ENCODE measurements around the gene GSE1.

Gene GSE1

DNA sequence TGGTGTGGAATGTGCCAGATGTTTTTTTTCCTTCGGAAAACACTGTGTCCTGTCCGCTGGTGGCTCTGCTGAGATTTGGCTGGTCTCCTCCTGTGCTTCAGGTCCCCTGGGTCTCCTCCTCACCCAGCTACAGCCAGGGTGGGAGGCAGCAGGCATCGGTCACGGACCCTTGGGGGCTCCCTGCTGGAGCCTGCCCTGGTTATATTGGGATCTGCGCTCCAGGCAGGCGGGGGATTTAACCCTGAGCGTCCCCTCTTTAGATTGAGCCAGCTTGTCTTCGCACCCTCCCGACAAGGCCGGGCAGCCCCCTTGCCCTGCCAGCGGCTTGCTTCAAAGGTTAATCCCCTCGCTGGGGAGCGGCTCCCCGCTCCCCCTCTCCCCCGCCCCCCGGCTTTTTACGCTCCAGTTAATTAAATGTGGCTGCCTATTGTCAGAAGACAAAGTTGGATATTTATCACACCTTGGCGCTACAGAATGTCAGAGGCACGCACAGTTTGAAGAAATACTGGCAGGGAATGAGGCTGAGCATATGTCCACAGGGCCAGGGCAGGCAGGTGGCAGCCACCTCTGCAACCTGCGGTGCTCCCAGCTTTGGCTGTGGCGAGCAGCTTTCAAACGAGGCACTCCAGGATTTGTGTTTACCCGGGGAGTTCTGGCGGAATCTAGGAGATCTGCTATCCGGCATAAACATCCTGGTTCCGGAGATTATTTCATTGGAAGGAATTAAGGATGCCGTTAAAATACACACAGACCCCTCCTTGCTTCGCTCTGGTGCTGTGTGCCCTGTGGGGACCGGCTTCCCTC lies 38.2 kb upstream of the GSE1 start:
- peak; percentile 67 for DNase-seq

DNA sequence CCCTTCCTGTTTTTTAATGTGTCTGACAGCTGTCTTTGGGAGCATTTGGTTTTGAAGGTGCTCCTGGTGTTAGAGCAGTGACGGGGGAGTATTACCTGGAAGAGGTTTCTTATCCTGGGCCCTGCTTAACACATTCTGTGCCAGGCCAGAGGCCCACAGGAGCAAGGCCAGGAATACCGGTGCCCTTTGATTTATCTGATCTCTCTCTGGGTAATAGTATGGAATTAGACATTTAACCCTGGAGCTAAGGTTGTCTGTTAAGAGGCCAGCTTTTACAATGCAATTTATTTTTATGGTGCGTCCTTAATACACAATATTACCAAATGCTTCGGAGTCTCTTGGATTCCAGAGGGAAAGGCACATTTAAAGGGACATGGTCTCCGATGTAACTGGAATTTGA lies 37.2 kb upstream of the GSE1 start:
- no peak for DNase-seq

DNA sequence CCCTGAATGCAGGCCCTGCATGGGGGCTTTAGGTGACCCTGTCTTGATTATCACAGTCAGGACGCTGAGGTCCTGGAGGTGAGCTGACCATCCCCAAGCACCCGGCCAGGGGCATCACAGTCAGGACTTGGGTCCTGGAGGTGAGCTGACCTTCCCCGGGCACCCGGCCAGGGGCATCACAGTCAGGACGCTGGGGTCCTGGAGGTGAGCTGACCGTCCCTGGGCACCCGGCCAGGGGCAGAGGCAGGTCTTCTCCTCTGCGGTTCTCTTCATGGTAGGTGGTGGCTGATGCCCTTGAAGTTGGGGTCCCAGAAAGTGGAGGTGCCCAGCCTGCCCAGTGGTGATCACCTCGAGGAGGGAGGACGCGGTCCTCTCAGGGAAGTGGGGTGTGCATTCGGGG lies 36.2 kb upstream of the GSE1 start:
- DNase-seq, result no peak

DNA sequence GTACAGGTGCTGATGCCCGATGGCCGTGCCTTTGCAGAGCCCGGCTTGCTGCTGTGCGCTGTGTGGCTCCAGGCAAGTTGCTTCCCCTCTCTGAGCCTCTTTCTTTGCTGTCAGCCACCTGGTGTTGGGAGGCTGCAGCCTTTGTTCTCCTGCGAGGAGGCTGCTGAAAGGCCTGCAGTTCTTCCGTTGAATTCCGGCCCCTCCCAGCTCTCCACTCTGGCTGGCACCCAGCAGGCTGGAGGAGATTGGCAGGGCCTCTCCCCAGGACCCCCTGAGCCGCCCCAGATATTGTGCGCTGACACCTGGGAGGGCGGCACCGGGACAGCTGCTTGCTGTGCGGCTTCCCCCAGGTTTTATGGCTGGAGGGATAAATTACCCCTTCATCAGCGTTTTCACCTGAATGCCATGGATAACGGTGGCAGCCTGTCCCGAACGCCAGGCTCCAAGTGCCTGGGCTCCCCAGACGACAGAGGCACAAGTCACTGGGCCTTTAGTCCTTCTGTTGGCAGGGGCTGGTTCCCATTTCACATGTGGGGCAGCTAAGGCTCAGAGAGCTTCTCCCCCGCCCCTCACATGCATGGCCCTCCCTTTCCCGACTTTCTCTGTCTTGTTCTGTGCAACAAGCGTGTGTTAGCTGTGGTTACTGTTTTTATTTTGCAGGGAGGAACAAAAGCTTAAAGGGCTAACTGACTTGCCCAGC lies 35.1 kb upstream of the GSE1 start:
- no peak for DNase-seq

DNA sequence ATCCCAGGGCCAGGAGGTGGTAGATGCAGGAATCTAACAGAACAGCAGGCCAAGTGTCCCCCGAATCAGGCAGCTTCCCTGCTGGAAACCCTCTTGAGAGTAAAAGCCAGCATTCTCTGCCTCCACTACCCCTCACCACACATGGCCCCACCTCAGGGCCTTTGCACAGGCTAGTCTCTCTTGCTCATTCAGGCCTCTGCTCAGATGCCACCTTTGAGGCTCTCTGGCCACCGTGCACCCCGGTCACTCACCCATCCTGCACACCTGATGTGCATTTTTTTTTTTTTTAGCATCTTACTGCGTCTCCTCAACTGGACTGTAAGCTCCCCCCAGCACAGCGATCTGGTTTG lies 34.5 kb upstream of the GSE1 start:
- DNase-seq, result no peak

DNA sequence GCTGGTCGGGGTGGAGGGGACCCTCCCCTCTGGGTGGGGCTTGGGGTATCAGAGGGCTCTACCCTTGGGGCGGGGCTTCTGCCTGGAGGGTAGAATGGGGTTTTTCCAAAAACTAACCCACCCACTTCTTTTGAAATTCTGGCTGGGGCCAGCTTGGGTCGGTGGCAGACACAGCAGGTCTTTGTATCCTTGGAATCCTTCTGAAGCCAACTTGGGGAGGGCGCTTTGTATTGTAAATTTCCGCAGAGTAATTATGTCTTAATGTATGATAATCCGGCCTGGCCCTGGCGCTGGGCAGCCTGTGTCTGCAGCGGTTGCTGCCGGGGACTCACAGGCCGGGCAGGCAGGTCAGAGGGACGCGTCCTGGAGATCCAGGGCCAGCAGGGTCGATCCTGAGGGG lies 33.9 kb upstream of the GSE1 start:
- peak; percentile 56 for DNase-seq

DNA sequence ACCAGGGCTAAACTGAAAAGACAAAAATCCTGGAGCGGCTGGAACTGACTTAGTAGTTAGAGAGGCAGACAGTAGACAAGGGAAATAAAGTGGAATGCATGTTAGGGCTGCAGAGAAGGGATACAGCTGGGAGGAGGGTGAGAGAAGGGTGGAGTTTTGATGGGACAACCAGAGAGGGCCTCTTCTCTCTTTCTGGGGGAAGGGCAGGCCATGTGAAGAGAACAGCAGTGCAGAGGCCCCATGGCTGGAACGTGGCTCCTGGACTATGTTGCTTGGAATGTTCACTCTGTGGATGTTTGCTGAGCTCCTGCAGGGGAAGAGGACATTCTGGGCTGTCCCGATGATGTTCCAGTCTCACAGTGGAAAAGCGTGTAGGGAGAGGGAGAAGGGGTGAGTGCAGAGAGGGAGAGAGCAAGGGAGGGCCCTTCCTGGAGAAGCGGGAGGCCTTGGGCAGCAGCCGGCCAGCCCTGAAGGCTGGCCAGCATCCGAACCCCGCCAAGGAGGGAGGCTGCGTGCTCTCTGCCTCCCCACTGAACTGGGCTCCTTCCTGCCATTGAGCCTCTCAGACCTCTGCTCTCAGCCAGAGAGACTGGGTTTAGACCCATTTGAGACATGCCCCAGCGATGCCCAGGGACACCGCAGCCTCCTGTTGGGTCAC lies 33.1 kb upstream of the GSE1 start:
- no peak for DNase-seq

DNA sequence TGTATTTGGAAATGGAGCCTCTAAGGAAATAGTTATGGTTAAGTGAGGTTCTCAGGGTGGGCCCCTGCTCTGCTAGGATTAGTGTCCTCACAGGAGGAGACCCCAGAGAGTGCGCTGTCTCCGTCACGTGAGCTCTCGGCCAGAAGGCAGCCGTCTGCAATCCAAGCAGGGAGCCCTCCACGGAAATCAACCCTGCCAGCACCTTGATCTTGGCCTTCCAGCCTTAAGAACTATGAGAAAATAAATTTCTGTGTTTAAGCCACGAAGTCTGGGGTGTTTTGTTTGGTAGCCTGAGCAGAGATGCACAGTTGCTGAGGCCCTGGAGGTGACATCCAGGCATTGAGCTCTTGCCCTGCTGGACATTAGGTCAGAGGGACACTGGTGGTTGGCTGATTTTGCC lies 32.4 kb upstream of the GSE1 start:
- no peak for DNase-seq

DNA sequence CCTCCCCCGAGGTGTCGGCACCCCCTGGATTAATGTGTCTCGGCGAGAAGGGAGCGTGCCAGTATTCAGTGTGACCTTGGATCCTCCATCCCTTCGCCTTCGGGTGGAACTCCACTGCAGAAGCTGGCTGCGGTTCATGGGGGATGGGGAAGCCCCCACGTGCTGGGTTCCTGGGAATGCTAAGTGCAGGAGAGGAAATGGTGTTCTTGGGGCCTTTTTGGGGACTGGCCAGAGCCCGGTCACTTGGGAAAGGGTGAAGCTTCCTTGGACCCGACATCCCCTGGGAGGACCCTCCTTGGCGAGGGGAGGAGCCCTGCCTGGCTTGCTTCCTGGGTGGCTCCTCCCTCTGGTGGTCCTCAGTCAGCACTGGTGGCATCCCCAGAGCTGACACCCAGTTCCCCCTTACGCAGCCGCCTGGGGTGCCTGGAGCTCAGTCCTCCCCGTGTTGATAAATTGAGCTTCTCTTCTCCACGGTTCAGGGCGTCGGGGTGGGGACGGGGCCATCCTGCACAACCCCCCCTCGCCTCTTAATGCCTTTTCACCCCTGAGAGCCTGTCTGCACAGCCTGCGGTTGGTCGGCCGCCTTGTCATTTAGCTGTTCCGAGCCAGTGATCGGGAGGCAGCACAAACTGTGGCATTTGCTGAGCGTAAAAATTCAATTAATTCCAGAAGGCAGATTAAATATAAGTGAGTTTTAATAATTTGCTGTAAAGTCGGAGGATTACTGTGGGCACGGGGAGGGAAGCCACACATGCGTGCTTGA lies 30.7 kb upstream of the GSE1 start:
- peak; percentile 76 for DNase-seq

DNA sequence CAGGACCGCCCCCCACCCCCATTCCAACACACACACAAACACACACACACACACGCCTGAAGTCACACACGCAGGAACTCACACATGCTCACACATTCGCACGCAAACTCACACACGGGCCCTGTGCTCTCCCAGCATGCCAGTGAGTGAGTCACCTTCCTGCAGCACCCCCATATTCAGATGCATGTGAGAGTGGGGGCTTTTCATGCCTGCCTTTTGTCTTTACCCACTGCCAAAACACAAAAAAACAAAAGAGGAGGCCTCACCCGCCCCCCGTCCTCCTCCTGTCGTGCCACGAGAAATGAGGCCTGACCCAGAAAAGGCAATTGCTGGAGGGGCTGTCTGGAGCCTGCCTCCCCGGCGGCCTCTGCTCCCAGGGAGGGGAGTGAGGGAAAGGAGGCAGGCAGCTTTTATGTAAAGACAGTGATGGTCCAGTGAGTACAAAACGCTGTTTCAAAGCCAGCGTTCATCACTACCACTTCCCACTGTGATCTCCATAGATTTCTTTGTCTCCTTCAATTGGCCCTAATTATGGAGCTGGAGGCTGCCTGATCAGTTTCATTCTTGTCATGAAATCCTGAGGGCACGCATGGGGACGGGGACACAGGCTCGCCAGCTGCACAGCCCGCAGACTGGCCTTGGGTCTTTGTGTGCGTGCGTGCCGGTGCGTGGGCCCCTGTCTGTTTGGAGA lies 29.5 kb upstream of the GSE1 start:
- DNase-seq, result peak; percentile 94

DNA sequence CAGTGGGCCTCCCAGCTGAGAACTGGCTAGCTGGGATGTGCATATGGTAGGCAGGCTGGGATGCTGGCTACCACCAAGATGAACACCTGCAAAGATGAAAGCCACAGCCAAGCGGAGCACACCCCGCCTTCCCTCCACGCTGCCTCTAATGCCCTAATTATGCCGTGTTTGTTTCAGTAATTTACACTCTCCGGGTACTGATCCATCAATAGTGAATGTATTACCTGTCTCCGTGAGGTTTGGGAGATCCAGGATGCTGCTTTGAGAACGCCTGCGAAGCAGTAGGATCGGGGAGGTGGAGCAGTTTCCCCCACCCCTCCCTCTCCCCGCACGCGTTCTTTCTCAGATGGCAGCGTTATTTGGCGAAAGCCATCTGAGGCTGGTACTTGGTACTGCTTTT lies 28.9 kb upstream of the GSE1 start:
- peak; percentile 53 for DNase-seq

DNA sequence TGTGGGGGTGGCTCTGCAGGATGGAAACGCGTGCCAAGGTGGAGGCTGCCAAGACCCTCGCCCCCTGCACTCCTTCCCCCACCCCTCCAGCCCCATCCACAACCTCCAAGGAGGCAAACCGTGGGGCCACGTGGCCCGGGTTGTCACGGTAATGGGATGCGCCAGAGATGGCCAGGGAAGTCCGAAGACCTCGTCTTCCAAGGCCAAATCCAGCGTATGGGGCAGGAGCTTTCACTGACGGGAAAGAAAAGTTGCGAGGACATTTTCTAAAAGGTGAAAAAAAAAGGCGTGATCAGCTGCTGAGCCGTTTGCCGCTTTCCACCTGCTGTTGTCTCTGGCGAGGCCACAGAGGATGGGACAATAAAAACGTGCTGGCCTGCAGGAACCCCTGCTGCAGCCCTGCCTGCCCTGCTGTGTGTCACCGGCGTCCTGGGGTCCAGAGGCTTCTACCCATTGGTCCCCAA lies 28.3 kb upstream of the GSE1 start:
- no peak for DNase-seq

DNA sequence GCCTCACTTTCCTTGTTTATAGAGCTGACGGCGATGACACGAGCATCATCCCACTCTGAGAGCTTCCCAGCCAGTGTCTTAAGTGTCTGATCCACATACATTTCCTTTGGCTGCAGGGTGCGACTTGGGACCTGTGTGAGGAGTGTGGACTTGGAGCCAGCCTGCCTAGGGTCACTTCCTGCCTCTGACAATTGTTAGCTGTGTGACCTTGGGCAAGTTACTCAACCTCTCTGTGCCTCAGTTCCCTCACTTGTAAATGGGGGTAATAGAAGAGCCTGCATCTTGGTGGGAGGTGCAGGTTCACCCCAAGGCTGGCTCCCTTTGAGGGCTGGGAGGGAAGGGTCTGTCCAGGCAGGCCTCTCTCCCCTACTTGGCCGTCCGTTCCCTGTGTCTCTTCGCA lies 27.4 kb upstream of the GSE1 start:
- no peak for DNase-seq

DNA sequence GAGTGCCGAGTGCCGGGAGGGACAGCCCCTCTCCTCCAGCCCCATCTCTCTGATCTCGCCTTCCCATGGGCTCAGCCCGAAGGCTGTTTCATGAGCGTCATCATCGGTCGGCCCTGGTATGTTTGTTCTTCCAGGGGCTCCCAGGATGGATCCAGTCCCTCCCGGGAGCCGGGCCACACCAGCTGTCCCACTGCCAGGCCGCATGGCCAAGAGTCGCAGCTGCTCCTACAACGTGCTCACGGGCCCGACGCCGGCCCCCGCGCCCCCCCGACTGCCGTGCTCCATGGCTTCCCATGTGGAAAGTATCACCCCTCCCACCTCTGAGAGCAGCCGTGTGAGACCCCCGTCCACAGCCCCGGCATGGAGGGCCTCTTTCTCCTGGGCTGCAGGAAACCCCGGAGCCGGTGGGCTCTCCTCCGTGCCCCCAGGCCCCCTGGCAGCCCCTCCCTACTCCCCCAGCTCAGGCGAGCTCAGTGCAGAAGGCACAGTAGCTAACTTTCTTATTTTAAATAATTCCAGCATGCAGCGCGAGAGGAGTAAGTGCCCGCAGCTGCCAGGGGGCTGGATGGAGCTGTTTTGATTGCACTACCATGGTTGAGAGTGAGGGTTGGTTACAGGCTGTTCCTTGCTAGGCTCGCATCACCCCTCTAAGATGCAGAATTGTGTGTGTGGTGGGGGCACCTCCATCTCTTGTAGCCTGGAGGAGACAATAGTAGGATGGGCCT lies 26.6 kb upstream of the GSE1 start:
- peak; percentile 69 for DNase-seq

DNA sequence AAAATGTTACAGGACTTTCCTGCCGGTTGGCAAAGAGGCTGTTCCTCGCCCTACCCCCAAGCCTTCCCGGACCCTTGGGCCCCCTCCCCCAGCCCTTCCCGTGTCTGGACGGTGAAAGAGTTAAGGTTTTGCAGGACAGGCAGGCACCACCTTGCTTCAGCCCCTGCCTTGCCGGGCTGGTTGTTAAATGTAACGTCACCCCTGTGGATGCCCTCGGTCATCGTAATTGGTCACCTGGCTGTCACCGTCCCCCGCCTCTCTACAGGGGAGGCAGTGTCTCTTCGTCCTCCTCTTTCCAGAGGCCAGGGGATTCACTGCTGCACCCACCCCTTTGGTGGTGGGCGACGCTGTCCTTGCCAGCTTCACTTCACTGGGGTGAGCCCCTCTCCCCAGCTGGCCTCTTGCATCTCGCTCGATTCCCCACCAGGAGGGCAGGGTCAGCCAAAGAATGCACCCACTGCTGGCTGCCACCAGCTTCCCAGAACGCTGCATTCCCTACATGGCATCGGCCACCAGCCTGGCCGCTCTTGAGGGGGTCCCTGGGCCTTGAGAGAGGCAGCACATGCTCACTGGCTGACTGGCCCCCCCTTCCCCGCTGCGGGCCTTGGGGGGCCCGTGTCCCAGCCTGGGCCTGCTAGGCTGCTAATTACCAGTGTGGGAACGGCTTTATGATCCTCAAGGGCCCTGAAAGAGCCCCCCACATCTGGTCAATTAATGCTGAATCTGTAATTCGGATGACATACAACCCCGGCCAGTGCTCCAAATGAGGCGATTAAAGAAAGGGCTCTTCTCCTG lies 25.2 kb upstream of the GSE1 start:
- peak; percentile 68 for DNase-seq

DNA sequence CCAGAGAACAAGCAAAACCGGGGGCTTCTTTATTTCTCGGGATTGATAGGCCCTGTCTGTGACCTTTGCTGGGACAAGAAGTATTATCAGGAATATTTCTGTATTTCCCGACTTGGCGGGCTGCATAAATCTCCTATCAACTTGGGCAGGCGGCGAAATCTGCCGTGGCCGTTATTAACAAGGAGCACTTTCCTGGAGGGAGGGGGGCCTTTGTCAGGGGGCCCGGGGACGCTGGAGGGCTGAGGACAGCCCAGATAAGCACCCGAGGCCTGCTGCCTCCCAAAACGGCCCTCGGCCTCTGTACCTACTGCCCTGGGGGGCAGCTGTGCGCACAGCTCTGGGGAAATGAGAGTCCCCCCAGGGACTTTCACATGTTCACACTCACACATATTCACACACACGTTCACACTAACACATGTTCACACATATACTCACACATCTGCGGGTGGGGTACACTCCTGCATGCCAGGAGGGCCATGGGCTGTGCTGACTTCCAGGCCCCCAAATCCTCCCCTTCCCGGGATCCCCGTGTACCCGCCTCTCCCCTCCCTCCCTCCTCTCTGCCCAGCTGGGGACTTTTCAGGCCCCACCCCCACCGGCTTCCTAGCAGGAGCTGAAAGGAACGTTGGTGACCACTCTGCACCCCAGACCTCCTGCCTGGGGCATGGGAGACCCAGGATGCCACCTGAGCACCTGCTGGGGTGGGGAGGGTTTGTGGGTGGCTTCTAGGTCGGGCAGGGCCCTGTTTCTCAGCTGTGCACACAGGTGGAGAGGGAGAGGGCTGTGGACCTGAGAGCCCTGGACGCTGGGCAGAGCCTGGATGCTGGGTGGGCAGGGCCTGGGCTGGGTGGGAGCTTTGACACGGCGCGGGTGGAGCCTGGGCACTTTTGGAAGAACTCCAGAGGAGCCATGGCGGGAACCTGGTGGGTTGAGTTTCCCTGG lies 24.3 kb upstream of the GSE1 start:
- DNase-seq, result no peak

DNA sequence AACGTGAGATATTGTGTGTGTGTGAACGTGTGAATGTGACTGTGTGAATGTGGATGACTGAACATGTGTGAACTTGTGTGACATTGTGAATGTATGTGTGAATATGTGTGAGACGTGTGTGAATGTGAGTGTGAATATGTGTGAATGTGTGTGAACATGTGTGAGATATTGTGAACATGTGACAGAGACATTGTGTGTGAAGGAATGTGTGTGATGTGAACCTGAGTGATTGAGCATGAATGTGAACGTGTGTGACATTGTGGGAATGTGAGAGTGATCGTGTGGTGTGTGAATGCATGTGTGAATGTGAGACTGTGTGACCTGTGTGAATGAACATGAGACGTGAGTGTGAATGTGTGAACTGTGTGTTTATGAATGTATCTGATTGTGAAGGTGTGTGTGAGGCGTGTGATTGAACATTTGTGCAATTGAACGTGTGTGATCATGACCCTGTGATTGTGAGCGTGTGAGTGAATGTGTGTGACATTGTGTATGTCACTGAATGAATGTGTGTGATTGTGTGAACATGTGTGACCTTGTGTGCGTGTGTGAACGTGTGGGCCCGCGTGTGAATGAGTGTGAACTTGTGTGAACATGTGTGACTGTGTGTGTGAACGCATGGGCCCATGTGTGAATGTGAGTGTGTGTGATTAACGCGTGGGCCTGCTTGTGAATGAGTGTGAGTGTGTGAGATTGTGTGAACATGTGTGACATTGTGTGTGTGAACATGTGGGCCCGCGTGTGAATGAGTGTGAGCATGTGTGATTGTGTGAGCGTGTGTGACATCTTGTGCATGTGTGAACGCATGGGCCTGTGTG lies 23.2 kb upstream of the GSE1 start:
- DNase-seq, result no peak

DNA sequence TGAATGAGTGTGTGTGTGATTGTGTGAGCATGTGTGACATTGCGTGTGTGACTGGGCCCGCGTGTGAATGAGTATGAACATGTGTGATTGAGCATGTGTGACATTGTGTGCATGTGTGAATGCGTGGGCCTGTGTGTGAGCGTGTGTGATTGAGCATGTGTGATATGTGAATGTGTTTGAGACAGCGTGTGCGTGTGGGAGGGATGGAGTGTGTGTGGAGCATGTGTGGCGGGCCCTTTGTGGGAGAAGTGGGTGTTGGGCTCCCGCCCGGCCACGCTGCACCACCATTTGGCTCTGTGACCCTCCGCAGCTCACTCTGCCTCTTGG lies 22.7 kb upstream of the GSE1 start:
- DNase-seq, result no peak

DNA sequence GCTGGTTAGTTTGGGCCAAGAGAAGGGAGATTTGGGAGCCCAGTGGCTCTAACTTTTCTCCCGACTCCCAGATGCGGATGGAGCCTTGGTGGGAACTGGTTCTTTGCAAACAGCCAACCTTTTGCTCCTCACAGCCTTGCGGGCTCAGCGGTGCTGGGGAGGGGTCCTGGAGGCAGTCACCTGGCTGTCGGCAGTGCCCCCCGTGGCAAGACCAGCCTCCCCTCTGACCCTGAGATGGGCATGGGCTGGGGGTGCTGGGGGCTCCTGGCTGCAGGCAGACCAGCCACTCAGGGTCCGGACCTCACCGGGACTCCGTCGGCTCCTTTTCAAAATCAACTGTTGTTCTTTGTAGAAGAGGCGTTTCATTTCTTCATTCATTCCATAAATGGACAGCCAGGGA lies 21.7 kb upstream of the GSE1 start:
- DNase-seq, result no peak

Measured in retina (tissue), 1 donor.